Dendritic cell treated with granulocyte-macrophage colony-stimulating factor and Interleukin-4, amounts not matched to agents 40 ng/mL and 50 ng/mL, for 4 days (primary cell): ENCODE measurements around the gene KIF13A.
"Not testable (repeated sequence)": the region's sequence is repeated elsewhere in the genome, so short reads cannot be mapped to it uniquely, and the experiment has no call there.

Experiments
- H3K27ac Mint-ChIP-seq: one replicate; pipeline ENCODE4 v1.8.0; 2022; ENCODE audit warnings: mild to moderate bottlenecking, mixed read lengths
- H3K27me3 Mint-ChIP-seq: one replicate; pipeline ENCODE4 v1.8.0; 2022; ENCODE audit warnings: mild to moderate bottlenecking, mixed read lengths
- H3K36me3 Mint-ChIP-seq: one replicate; pipeline ENCODE4 v1.8.0; 2022; ENCODE audit warnings: low read depth, mixed read lengths
- H3K4me1 Mint-ChIP-seq: one replicate; pipeline ENCODE4 v1.8.0; 2022; ENCODE audit warnings: low read depth, mixed read lengths
- H3K4me3 Mint-ChIP-seq: one replicate; pipeline ENCODE4 v1.8.0; 2022; ENCODE audit warnings: mild to moderate bottlenecking, moderate library complexity, mixed read lengths
- H3K9me3 Mint-ChIP-seq: one replicate; pipeline ENCODE4 v1.8.0; 2022; ENCODE audit warnings: mixed read lengths
- intact Hi-C: fragments of 100-400 bp; cut with micrococcal nuclease; formaldehyde crosslinking; loops from one replicate; pipeline ENCODE4 v1.15.0; 2022

KIF13A gene

GRCh38 chr6:18019539-18020534 lies 32.4 kb upstream of the KIF13A start:
- H3K4me3 Mint-ChIP-seq, result peak overlapping the region; percentile 44
- H3K27ac Mint-ChIP-seq, result no peak overlapping the region
- no peaks in the 10 kb centered on the region for H3K9me3 Mint-ChIP-seq
- peaks cover 35% of the 10 kb centered on the region for H3K27me3 Mint-ChIP-seq
- intact Hi-C loops, result no loop called here
- H3K4me1 Mint-ChIP-seq, result no peaks in the 10 kb centered on the region
- H3K36me3 Mint-ChIP-seq, result no peaks in the 10 kb centered on the region

GRCh38 chr6:18019133-18019532 lies 31.7 kb upstream of the KIF13A start:
- H3K27ac Mint-ChIP-seq, H3K4me1 Mint-ChIP-seq, H3K9me3 Mint-ChIP-seq, intact Hi-C loops, H3K4me3 Mint-ChIP-seq, H3K36me3 Mint-ChIP-seq: not testable (repeated sequence)
- peaks cover 34% of the 10 kb centered on the region for H3K27me3 Mint-ChIP-seq

- Mint-ChIP-seq H3K36me3 (no peaks in the 10 kb centered on the region), H3K9me3 (no peaks in the 10 kb centered on the region), H3K4me3 (no peak overlapping the region), H3K4me1 (no peaks in the 10 kb centered on the region), H3K27me3 (peaks cover 31% of the 10 kb centered on the region), H3K27ac (no peak overlapping the region)
- intact Hi-C loops, result no loop called here
Measured at GRCh38 chr6:18016698-18017097, 29.3 kb upstream of the KIF13A start.

- Mint-ChIP-seq H3K27ac (no peak overlapping the region), H3K27me3 (peaks cover 30% of the 10 kb centered on the region), H3K9me3 (peaks cover under 1% of the 10 kb centered on the region), H3K36me3 (no peaks in the 10 kb centered on the region), H3K4me1 (no peaks in the 10 kb centered on the region), H3K4me3 (no peak overlapping the region)
- intact Hi-C loops, result no loop called here
Measured at GRCh38 chr6:18016133-18016532, 28.7 kb upstream of the KIF13A start.

GRCh38 chr6:18011287-18011686 lies 23.9 kb upstream of the KIF13A start:
- peaks cover 8% of the 10 kb centered on the region for H3K9me3 Mint-ChIP-seq
- H3K4me3 Mint-ChIP-seq, result no peak overlapping the region
- no peaks in the 10 kb centered on the region for H3K4me1 Mint-ChIP-seq
- intact Hi-C loops, result no loop called here
- peaks cover 3% of the 10 kb centered on the region for H3K27me3 Mint-ChIP-seq
- H3K27ac Mint-ChIP-seq, result no peak overlapping the region
- H3K36me3 Mint-ChIP-seq, result no peaks in the 10 kb centered on the region

GRCh38 chr6:18010540-18010939 lies 23.1 kb upstream of the KIF13A start:
- H3K36me3 Mint-ChIP-seq, H3K27ac Mint-ChIP-seq, intact Hi-C loops, H3K27me3 Mint-ChIP-seq, H3K4me3 Mint-ChIP-seq, H3K9me3 Mint-ChIP-seq, H3K4me1 Mint-ChIP-seq: not testable (repeated sequence)

- peaks cover 1% of the 10 kb centered on the region for H3K27me3 Mint-ChIP-seq
- no peak overlapping the region for H3K4me3 Mint-ChIP-seq
- no peaks in the 10 kb centered on the region for H3K9me3 Mint-ChIP-seq
- H3K4me1 Mint-ChIP-seq, result no peaks in the 10 kb centered on the region
- intact Hi-C loops, result no loop called here
- H3K36me3 Mint-ChIP-seq, result no peaks in the 10 kb centered on the region
- H3K27ac Mint-ChIP-seq, result no peak overlapping the region
Measured at GRCh38 chr6:18004256-18004985, 17.0 kb upstream of the KIF13A start.

GRCh38 chr6:17999425-17999824 lies 12.0 kb upstream of the KIF13A start:
- peaks cover 1% of the 10 kb centered on the region for H3K27me3 Mint-ChIP-seq
- no peak overlapping the region for H3K4me3 Mint-ChIP-seq
- H3K9me3 Mint-ChIP-seq, result no peaks in the 10 kb centered on the region
- peaks cover 12% of the 10 kb centered on the region for H3K4me1 Mint-ChIP-seq
- intact Hi-C loops, result no loop called here
- no peak overlapping the region for H3K27ac Mint-ChIP-seq
- no peaks in the 10 kb centered on the region for H3K36me3 Mint-ChIP-seq

- Mint-ChIP-seq H3K27me3 (peaks cover 1% of the 10 kb centered on the region), H3K9me3 (no peaks in the 10 kb centered on the region), H3K36me3 (no peaks in the 10 kb centered on the region), H3K4me3 (no peak overlapping the region), H3K4me1 (peaks cover 12% of the 10 kb centered on the region), H3K27ac (no peak overlapping the region)
- intact Hi-C loops, result no loop called here
Measured at GRCh38 chr6:17998442-17998841, 11.0 kb upstream of the KIF13A start.

GRCh38 chr6:17998003-17998402 lies 10.6 kb upstream of the KIF13A start:
- no peak overlapping the region for H3K27ac Mint-ChIP-seq
- H3K9me3 Mint-ChIP-seq, result no peaks in the 10 kb centered on the region
- peaks cover 1% of the 10 kb centered on the region for H3K27me3 Mint-ChIP-seq

GRCh38 chr6:17995414-17995813 lies 8.0 kb upstream of the KIF13A start:
- H3K27me3 Mint-ChIP-seq, result peaks cover 5% of the 10 kb centered on the region

More at GRCh38 chr6:17998003-17998402, 10.6 kb upstream of the KIF13A start:
- Mint-ChIP-seq H3K4me3 (no peak overlapping the region), H3K4me1 (peaks cover 14% of the 10 kb centered on the region), H3K36me3 (no peaks in the 10 kb centered on the region)
- intact Hi-C loops, result no loop called here

GRCh38 chr6:17994019-17994418 lies 6.6 kb upstream of the KIF13A start:
- intact Hi-C loops, result no loop called here
- H3K4me3 Mint-ChIP-seq, result no peak overlapping the region
- peaks cover 35% of the 10 kb centered on the region for H3K4me1 Mint-ChIP-seq
- H3K9me3 Mint-ChIP-seq, result no peaks in the 10 kb centered on the region
- no peaks in the 10 kb centered on the region for H3K36me3 Mint-ChIP-seq
- H3K27ac Mint-ChIP-seq, result no peak overlapping the region
- H3K27me3 Mint-ChIP-seq, result peaks cover 3% of the 10 kb centered on the region

More at GRCh38 chr6:17995414-17995813, 8.0 kb upstream of the KIF13A start:
- H3K4me3 Mint-ChIP-seq, result no peak overlapping the region
- H3K27ac Mint-ChIP-seq, result no peak overlapping the region
- H3K9me3 Mint-ChIP-seq, result no peaks in the 10 kb centered on the region
- no peaks in the 10 kb centered on the region for H3K36me3 Mint-ChIP-seq
- intact Hi-C loops, result no loop called here
- peaks cover 29% of the 10 kb centered on the region for H3K4me1 Mint-ChIP-seq

GRCh38 chr6:17988422-17988944 lies 1.0 kb upstream of the KIF13A start:
- Mint-ChIP-seq H3K27ac (peak overlapping the region; percentile 87), H3K36me3 (peaks cover 7% of the 10 kb centered on the region), H3K9me3 (no peaks in the 10 kb centered on the region), H3K4me3 (peak overlapping the region; percentile 85), H3K27me3 (peaks cover 3% of the 10 kb centered on the region), H3K4me1 (peaks cover 63% of the 10 kb centered on the region)
- intact Hi-C loops, result loop anchor here (5.0 to 10.0 kb wide), 2 partner anchors 54 to 106 kb away; no protein-coding TSS in a partner anchor
